Epithelial cell of esophagus (primary cell): ENCODE measurements around the gene WDR54.
"Not testable (repeated sequence)": the region's sequence is repeated elsewhere in the genome, so short reads cannot be mapped to it uniquely, and the experiment has no call there.

Source experiments
- DNase-seq: peaks from one replicate; pipeline ENCODE4 v3.0.0; 2010; ENCODE audit warnings: low read depth
- H3K4me3 ChIP-seq: 2 replicates; pipeline ENCODE4 v1.5.1; 2011; ENCODE audit warnings: mild to moderate bottlenecking, low read length, control low read depth
- CTCF ChIP-seq: IDR thresholded peaks from 2 replicates; pipeline ENCODE4 v1.5.1; 2011; ENCODE audit warnings: low read depth, mild to moderate bottlenecking, low read length, control low read depth, inconsistent platforms; ENCODE audit not compliant: insufficient read depth; ENCODE audit errors: missing control alignments

The WDR54 gene

GRCh38 chr2:74415762-74416395 is 5.7 kb upstream of the WDR54 start:
- TF ChIP-seq CTCF, result no peak
- H3K4me3 ChIP-seq, result no peak overlapping the region

GRCh38 chr2:74416778-74417177 is 4.8 kb upstream of the WDR54 start:
- no peak for TF ChIP-seq CTCF
- DNase-seq, result no peak
- no peak overlapping the region for H3K4me3 ChIP-seq

More at GRCh38 chr2:74415762-74416395, 5.7 kb upstream of the WDR54 start:
- no peak for DNase-seq

GRCh38 chr2:74417197-74417596 is 4.3 kb upstream of the WDR54 start:
- no peak for DNase-seq
- TF ChIP-seq CTCF, result no peak
- no peak overlapping the region for H3K4me3 ChIP-seq

- DNase-seq, result no peak
- H3K4me3 ChIP-seq, result no peak overlapping the region
- TF ChIP-seq CTCF, result no peak
Observed at GRCh38 chr2:74417763-74418162, 3.8 kb upstream of the WDR54 start.

- no peak for DNase-seq
- no peak overlapping the region for H3K4me3 ChIP-seq
- TF ChIP-seq CTCF, result no peak
Observed at GRCh38 chr2:74418312-74418711, 3.2 kb upstream of the WDR54 start.

GRCh38 chr2:74419345-74419744 is 2.2 kb upstream of the WDR54 start:
- no peak for DNase-seq
- H3K4me3 ChIP-seq, result no peak overlapping the region
- no peak for TF ChIP-seq CTCF

- DNase-seq, result no peak
- no peak for TF ChIP-seq CTCF
- H3K4me3 ChIP-seq, result no peak overlapping the region
Observed at GRCh38 chr2:74420006-74420405, 1.5 kb upstream of the WDR54 start.

- peak overlapping the region; percentile 69 for H3K4me3 ChIP-seq
- DNase-seq, result not testable (repeated sequence)
Observed at GRCh38 chr2:74420443-74421103, 957 bp upstream of the WDR54 start.
